HepG2 (cell line): ENCODE measurements around the gene HTRA2. TPM values are rescaled to one million over a fixed set of nuclear protein-coding genes. Genes with fewer than 3 reads are reported as not detected.

Source experiments
- AKNA ChIP-seq: sonication (generic); formaldehyde crosslinking; IDR thresholded peaks from 2 replicates; pipeline ENCODE4 v1.4.0; 2020; ENCODE audit warnings: missing genetic modification reagents, borderline replicate concordance
- BORCS8-MEF2B ChIP-seq: sonication (generic); formaldehyde crosslinking; IDR thresholded peaks from 2 replicates; pipeline ENCODE4 v1.8.0; 2022; ENCODE audit warnings: mild to moderate bottlenecking, missing genetic modification reagents
- CREB1 ChIP-seq, 2 experiments: fragments of 450-650 bp in 1 of 2; IDR thresholded peaks; 2 replicates each; pipeline ENCODE4 v1.6.1; 2016 to 2017; ENCODE audit warnings: control low read depth in 1 of 2, mild to moderate bottlenecking in 1 of 2, missing compliant biosample characterization in 1 of 2, missing genetic modification characterization in 1 of 2
- CSRNP1 ChIP-seq: sonication (generic); formaldehyde crosslinking; IDR thresholded peaks from 2 replicates; pipeline ENCODE4 v1.8.1; 2023; ENCODE audit warnings: mild to moderate bottlenecking, missing genetic modification reagents
- EP300 ChIP-seq, 3 experiments: sonication (generic) in 1 of 3; formaldehyde crosslinking in 1 of 3; IDR thresholded peaks; 2 replicates each; pipeline versions ENCODE4 v1.5.1 to v1.6.1; 2011 to 2020; ENCODE audit warnings: low read depth in 2 of 3, low read length in 2 of 3, borderline replicate concordance in 1 of 3, improper control_type of control experiment in 1 of 3, mild to moderate bottlenecking in 1 of 3, missing genetic modification reagents in 1 of 3, moderate library complexity in 1 of 3
- FOXK2 ChIP-seq: fragments of 450-650 bp; IDR thresholded peaks from 2 replicates; pipeline ENCODE4 v1.6.1; 2016
- GZF1 ChIP-seq: sonication (generic); formaldehyde crosslinking; IDR thresholded peaks from 2 replicates; pipeline ENCODE4 v1.5.1; 2020; ENCODE audit warnings: mild to moderate bottlenecking, missing genetic modification reagents
- IRX3 ChIP-seq: sonication (generic); formaldehyde crosslinking; IDR thresholded peaks from 2 replicates; pipeline ENCODE4 v1.8.1; 2023; ENCODE audit warnings: mild to moderate bottlenecking, low read depth, missing genetic modification reagents, borderline replicate concordance
- MED1 ChIP-seq: sonication (generic); formaldehyde crosslinking; IDR thresholded peaks from 2 replicates; pipeline ENCODE4 v1.4.0; 2020; ENCODE audit warnings: missing genetic modification reagents
- MEIS2 ChIP-seq: sonication (generic); formaldehyde crosslinking; IDR thresholded peaks from 2 replicates; pipeline ENCODE4 v1.9.0; 2021; ENCODE audit warnings: mild to moderate bottlenecking, missing genetic modification reagents
- TGIF2 ChIP-seq: IDR thresholded peaks from 2 replicates; pipeline ENCODE4 v1.6.1; 2016; ENCODE audit warnings: control low read depth, missing compliant biosample characterization
- THAP8 ChIP-seq: sonication (generic); formaldehyde crosslinking; IDR thresholded peaks from 2 replicates; pipeline ENCODE4 v1.5.1; 2020; ENCODE audit warnings: missing genetic modification reagents, mild to moderate bottlenecking, borderline replicate concordance
- ZFP62 ChIP-seq: sonication (generic); formaldehyde crosslinking; IDR thresholded peaks from 2 replicates; pipeline ENCODE4 v1.4.0; 2020; ENCODE audit warnings: missing genetic modification reagents
- ZKSCAN5 ChIP-seq: sonication (generic); formaldehyde crosslinking; IDR thresholded peaks from 2 replicates; pipeline ENCODE4 v1.5.1; 2020; ENCODE audit warnings: mild to moderate bottlenecking, missing genetic modification reagents
- ZNF460 ChIP-seq: sonication (generic); formaldehyde crosslinking; IDR thresholded peaks from 2 replicates; pipeline ENCODE4 v1.5.1; 2020; ENCODE audit warnings: missing genetic modification reagents, mild to moderate bottlenecking, borderline replicate concordance
- ZNF558 ChIP-seq: sonication (generic); formaldehyde crosslinking; IDR thresholded peaks from 2 replicates; pipeline ENCODE4 v1.9.0; 2022; ENCODE audit warnings: mild to moderate bottlenecking, missing genetic modification reagents, borderline replicate concordance
- ZNF691 ChIP-seq: sonication (generic); formaldehyde crosslinking; IDR thresholded peaks from 2 replicates; pipeline ENCODE4 v1.4.0; 2020; ENCODE audit warnings: missing genetic modification reagents, low read depth, mild to moderate bottlenecking, borderline replicate concordance
- polyA plus RNA-seq, 8 experiments: library from polyadenylated mRNA; depleted of rRNA in 3 of 8; stranded (reverse) in 7 of 8; unstranded in 1 of 8; fragments of >200 nt; fragmentation: Illumina TruSeq in 4 of 8; extraction: Trizol in 4 of 8; gene quantifications; 2 replicates each; pipeline versions ENCODE4 v1.2.1 to v1.2.3, GENCODE V29; 2011 to 2016; ENCODE audit warnings: low read depth in 4 of 8, missing spikeins in 1 of 8, mixed read lengths in 1 of 8; ENCODE audit not compliant: insufficient read depth in 1 of 8
- total RNA-seq, 5 experiments: library from RNA; depleted of rRNA; stranded (reverse); fragments of >200 nt; fragmentation: Illumina TruSeq; extraction: Trizol; gene quantifications; 2 replicates each; pipeline ENCODE4 v1.2.3, GENCODE V29; 2016; ENCODE audit warnings: low read depth in 1 of 5

Gene HTRA2
- total and polyA plus RNA-seq, 2 of the 13 experiments (the other 11 are each of a cell fraction or from before 2014, with no cell fraction given) = 47.7 to 50.3 TPM

- no peak for TF ChIP-seq CREB1 (IDR thresholded peaks at IDR 0.05)
- no peak for TF ChIP-seq CREB1 (CRISPR knock-in tag; IDR thresholded peaks at IDR 0.05)
- no peak for TF ChIP-seq GZF1 (CRISPR knock-in tag)
- no peak for TF ChIP-seq AKNA
- TF ChIP-seq ZFP62 (CRISPR knock-in tag) = no peak
- no peak; the same call in none of the 2 replicates for TF ChIP-seq TGIF2 (CRISPR knock-in tag)
- TF ChIP-seq FOXK2 = no peak
- 0 out of 2 replicates have a peak, but pooled peaks have one; percentile 9 for TF ChIP-seq CSRNP1 (CRISPR knock-in tag)
- no peak for TF ChIP-seq IRX3 (CRISPR knock-in tag)
- peak; percentile 87 for TF ChIP-seq MED1 (CRISPR knock-in tag)
- no peak for TF ChIP-seq ZNF558 (CRISPR knock-in tag)
- TF ChIP-seq BORCS8-MEF2B = peak; percentile 75; the same call in 1 of the 2 replicates
- TF ChIP-seq EP300 (IDR thresholded peaks at IDR 0.05; ENCODE audit: low read depth in 2 of 2, low read length in 2 of 2) = peak; percentile 73; a peak in 3 of 4 replicates
- TF ChIP-seq EP300 (CRISPR knock-in tag; IDR thresholded peaks at IDR 0.05; ENCODE audit: borderline replicate concordance) = peak; percentile 75
- TF ChIP-seq ZNF691 (CRISPR knock-in tag) = peak; percentile 73; the same call in 1 of the 2 replicates
- TF ChIP-seq MEIS2 (CRISPR knock-in tag) = no peak
- no peak for TF ChIP-seq THAP8 (CRISPR knock-in tag)
- no peak for TF ChIP-seq ZNF460
- no peak; the same call in 1 of the 2 replicates for TF ChIP-seq ZKSCAN5
These were observed 27.5 kb upstream of the HTRA2 start (continued) for GRCh38 chr2:74502147-74502719.
